Activated CD8-positive, alpha-beta T cell treated with anti-CD3 and anti-CD28 coated beads, Interleukin-2, amount 10 ng/mL, durations not matched to agents 7 days and 5 days (primary cell): ENCODE results near the gene MILR1. TPM values are rescaled to one million over a fixed set of nuclear protein-coding genes. Genes with fewer than 3 reads are reported as not detected.
A peak's percentile ranks its signal among the peaks of the same experiment; 100 is the strongest.
"Not testable (repeated sequence)": the region's sequence is repeated elsewhere in the genome, so short reads cannot be mapped to it uniquely, and the experiment has no call there.

Experiments
- ATAC-seq: fragments of 150-1000 bp; cut with Tn5 transposase; one replicate; pipeline ENCODE4 v1.10.0; 2021; ENCODE audit warnings: moderate library complexity
- CTCF ChIA-PET: fragments of 350-600 bp; sonication (Branson Sonifier 250); formaldehyde crosslinking; loops from one replicate; lab custom pipeline; 2021; ENCODE audit warnings: antibody characterized with exemption; lab: Charles Lee
- POLR2A ChIA-PET: fragments of 350-600 bp; sonication (Branson Sonifier 250); formaldehyde crosslinking; loops from one replicate; lab custom pipeline; 2021; ENCODE audit warnings: antibody characterized with exemption; lab: Charles Lee
- DNase-seq: peaks from one replicate; pipeline ENCODE4 v3.0.0-alpha.2; 2020
- H3K27ac Mint-ChIP-seq: one replicate; pipeline ENCODE4 v1.8.0; 2021; ENCODE audit warnings: mild to moderate bottlenecking, mixed read lengths
- H3K27me3 Mint-ChIP-seq: one replicate; pipeline ENCODE4 v1.8.0; 2021; ENCODE audit warnings: low read depth, mixed read lengths
- H3K36me3 Mint-ChIP-seq: one replicate; pipeline ENCODE4 v1.8.0; 2021; ENCODE audit warnings: low read depth, mixed read lengths
- H3K4me1 Mint-ChIP-seq: one replicate; pipeline ENCODE4 v1.8.0; 2021; ENCODE audit warnings: low read depth, mixed read lengths
- H3K4me3 Mint-ChIP-seq: one replicate; pipeline ENCODE4 v1.8.0; 2021; ENCODE audit warnings: mild to moderate bottlenecking, mixed read lengths
- H3K9me3 Mint-ChIP-seq: one replicate; pipeline ENCODE4 v1.8.0; 2022; ENCODE audit warnings: mixed read lengths; ENCODE audit not compliant: insufficient read depth
- total RNA-seq, 2 experiments: library from RNA; stranded (reverse); gene quantifications; one replicate each; pipeline ENCODE4 v1.2.3, GENCODE V29; 2021

MILR1 gene
- total RNA-seq, 2 experiments from 2014 or later = 1.7 to 2.3 TPM

DNA sequence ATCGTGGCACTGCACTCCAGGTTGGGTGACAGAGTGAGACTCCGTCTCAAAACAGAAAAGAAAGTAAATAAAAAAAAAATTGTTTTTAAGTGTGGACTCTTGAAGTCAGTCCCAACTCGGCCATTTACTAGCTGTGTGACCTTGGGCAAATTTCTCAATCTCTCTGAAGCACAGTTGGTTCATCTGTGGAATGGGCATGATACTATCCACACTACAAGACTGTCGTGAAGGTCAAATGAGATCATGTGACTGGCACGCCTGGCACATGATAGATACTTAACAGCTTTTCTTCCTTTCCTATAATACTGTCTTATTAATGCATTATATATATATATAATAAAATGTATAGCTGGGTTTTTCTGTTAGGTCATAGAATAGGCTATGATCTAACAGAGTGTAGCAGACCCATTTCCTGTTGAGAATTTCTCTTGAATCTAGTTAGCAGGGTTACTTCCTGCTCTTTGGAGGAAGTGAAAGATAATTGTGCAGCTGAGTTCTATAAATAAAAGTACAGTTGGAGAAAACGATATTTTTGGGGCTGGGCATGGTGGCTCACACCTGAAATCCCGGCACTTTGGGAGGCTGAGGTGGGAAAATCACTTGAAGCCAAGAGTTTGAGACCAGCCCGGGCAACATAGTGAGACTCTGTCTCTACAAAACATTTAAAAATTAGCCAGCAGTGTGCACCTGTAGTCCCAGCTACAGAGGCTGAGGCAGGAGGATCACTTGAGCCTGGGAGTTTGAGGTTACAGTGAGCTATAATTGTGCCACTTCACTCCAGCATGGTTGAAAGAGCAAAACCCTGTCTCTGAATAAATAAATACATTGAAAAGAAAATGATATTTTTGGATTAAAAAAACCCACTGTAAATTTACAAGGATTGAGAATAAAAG lies 7.3 kb downstream of the MILR1 start:
- H3K27ac Mint-ChIP-seq = peak overlapping the region; percentile 93
- POLR2A ChIA-PET = interaction anchor here (1.2 to 1.4 kb wide), 2 partner anchors 13 to 49 kb away, joined by 3 to 9 read pairs; partner anchors contain the start of gene DDX5
- peaks cover 22% of the 10 kb centered on the region for H3K4me1 Mint-ChIP-seq
- ATAC-seq (peak; percentile 79), DNase-seq (no peak)
- no peaks in the 10 kb centered on the region for H3K9me3 Mint-ChIP-seq
- no peaks in the 10 kb centered on the region for H3K27me3 Mint-ChIP-seq
- H3K36me3 Mint-ChIP-seq = peaks cover 3% of the 10 kb centered on the region
- H3K4me3 Mint-ChIP-seq = no peak overlapping the region
- CTCF ChIA-PET = interaction anchor here (0.9 to 2.1 kb wide), 9 partner anchors 13 to 193 kb away, joined by 3 to 12 read pairs (median 3); partner anchors contain the start of gene CEP95

DNA sequence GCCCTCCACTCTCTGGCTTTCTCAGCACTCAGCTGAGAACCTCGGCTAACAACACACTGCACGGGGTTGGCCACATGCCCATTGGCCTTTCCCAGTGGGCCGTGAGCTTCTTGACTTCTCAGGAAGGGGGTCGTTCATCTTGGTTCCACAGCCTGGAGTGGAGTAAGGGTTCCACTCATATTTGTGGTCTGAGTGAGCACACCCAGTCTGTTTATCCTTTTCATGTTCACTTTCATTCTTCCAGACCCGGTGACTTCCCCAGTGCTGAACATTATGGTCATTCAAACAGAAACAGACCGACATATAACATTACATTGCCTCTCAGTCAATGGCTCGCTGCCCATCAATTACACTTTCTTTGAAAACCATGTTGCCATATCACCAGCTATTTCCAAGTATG lies 8.2 kb downstream of the MILR1 start:
- Mint-ChIP-seq H3K9me3 (no peaks in the 10 kb centered on the region), H3K4me3 (no peak overlapping the region), H3K4me1 (peaks cover 22% of the 10 kb centered on the region), H3K27me3 (no peaks in the 10 kb centered on the region), H3K36me3 (peaks cover 3% of the 10 kb centered on the region), H3K27ac (peak overlapping the region; percentile 60)
- DNase-seq (no peak), ATAC-seq (no peak)
- POLR2A ChIA-PET = interaction anchor here (1.2 to 1.4 kb wide), 2 partner anchors 13 to 49 kb away, joined by 3 to 9 read pairs; partner anchors contain the start of gene DDX5
- CTCF ChIA-PET = interaction anchor here (0.9 to 2.1 kb wide), 8 partner anchors 14 to 50 kb away, joined by 3 to 12 read pairs (median 4); partner anchors contain the start of gene CEP95

DNA sequence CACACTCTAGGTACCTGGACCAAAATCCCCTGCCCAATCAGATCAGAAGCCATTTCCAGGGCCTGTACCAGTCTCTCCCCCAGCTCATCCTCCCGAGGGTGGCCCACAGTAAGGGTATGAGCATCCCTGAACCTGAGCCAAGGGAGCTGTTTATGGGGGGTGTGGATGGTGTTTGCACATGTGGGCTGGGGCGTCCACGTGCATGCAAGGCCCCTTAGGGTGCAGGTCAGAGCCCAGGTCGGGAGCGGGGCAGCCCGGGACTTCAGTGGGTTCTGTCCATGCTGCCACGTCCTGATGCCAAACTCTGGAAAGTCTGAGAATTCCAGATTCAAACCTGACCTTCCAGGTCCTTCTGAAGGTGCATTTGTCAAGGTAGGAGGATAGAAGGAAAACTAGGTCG lies 9.8 kb downstream of the MILR1 start:
- H3K9me3 Mint-ChIP-seq = no peaks in the 10 kb centered on the region
- peaks cover 3% of the 10 kb centered on the region for H3K36me3 Mint-ChIP-seq
- ChIA-PET POLR2A (no interaction called here), CTCF (interaction anchor here (3.0 kb wide), 1 partner anchor 32 kb away, joined by 11 read pairs; no protein-coding TSS in a partner anchor)
- H3K4me1 Mint-ChIP-seq = peaks cover 24% of the 10 kb centered on the region
- ATAC-seq = no peak
- no peak for DNase-seq
- H3K4me3 Mint-ChIP-seq = no peak overlapping the region
- no peaks in the 10 kb centered on the region for H3K27me3 Mint-ChIP-seq
- H3K27ac Mint-ChIP-seq = no peak overlapping the region

DNA sequence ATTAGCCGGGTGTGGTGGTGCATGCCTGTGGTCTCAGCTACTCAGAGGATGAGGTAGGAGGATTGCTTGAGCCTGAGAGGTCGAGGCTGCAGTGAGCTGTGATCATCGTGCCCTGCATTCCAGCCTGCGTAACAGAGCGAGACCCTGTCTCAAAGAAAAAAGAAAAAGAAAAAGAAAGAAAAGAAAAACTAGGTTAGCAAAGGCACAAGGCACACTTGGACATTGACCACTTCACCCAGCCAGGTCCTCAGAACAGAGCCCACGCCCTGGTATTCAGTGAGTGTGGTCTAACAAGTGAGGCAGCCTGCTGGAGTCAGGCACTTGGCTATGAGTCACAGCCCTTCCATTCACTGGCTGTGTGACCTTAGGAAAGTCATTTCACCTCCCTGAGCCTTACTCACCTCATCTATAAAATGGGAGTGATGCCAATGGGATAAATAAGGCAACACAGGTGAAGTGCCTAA lies 10.4 kb downstream of the MILR1 start:
- Mint-ChIP-seq H3K27me3 (no peaks in the 10 kb centered on the region), H3K9me3 (no peaks in the 10 kb centered on the region), H3K4me1 (peaks cover 24% of the 10 kb centered on the region), H3K36me3 (peaks cover 3% of the 10 kb centered on the region), H3K27ac (no peak overlapping the region), H3K4me3 (no peak overlapping the region)
- POLR2A ChIA-PET = no interaction called here
- CTCF ChIA-PET = interaction anchor here (3.0 kb wide), 1 partner anchor 31 kb away, joined by 11 read pairs; no protein-coding TSS in a partner anchor
- DNase-seq (no peak), ATAC-seq (no peak)

DNA sequence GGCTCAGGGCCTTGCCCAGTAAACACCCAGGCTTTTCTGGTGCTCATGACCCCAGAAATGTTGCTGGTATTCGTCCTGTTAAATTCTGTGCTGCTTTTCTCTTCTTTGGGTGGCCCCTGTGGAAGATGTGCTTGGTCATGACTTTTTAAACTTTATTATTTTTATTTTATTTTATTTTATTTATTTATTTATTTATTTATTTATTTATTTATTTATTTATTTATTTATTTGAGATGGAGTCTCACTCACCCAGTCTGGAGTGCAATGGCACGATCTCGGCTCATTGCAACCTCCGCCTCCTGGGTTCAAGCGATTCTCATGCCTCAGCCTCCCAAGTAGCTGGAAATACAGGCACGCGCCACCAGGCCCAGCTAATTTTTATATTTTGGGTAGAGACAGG lies 10.9 kb downstream of the MILR1 start:
- ATAC-seq, H3K36me3 Mint-ChIP-seq, POLR2A ChIA-PET, DNase-seq, H3K9me3 Mint-ChIP-seq, H3K27me3 Mint-ChIP-seq, H3K4me3 Mint-ChIP-seq, H3K27ac Mint-ChIP-seq: not testable (repeated sequence)
- H3K4me1 Mint-ChIP-seq = peaks cover 24% of the 10 kb centered on the region
- CTCF ChIA-PET = interaction anchor here (3.0 kb wide), 1 partner anchor 31 kb away, joined by 11 read pairs; no protein-coding TSS in a partner anchor

DNA sequence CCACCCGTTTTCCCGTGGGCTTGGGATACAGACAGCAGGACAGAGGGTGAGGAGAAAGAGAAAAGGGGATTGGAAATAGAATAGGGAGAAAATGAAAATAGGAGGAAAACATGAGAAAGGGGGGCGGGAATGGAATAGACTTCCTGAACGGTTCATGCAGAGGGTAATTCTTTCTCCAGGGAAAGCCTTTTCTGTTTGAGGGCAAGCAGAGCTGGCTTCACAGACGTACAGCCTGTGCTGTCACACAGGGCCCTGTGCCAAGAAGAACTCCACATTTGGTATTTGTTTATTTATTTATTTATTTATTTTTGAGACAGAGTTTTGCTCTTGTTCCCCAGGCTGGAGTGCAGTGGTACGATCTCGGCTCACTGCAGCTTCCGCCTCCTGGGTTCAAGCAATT lies 12.0 kb downstream of the MILR1 start:
- H3K9me3 Mint-ChIP-seq = no peaks in the 10 kb centered on the region
- peaks cover 3% of the 10 kb centered on the region for H3K36me3 Mint-ChIP-seq
- ChIA-PET POLR2A (no interaction called here), CTCF (interaction anchor here (1.5 to 3.0 kb wide), 2 partner anchors 29 to 42 kb away, joined by 4 to 11 read pairs; no protein-coding TSS in a partner anchor)
- H3K27me3 Mint-ChIP-seq = peaks cover 2% of the 10 kb centered on the region
- H3K27ac Mint-ChIP-seq = no peak overlapping the region
- ATAC-seq (no peak), DNase-seq (no peak)
- H3K4me3 Mint-ChIP-seq = no peak overlapping the region
- peaks cover 18% of the 10 kb centered on the region for H3K4me1 Mint-ChIP-seq

DNA sequence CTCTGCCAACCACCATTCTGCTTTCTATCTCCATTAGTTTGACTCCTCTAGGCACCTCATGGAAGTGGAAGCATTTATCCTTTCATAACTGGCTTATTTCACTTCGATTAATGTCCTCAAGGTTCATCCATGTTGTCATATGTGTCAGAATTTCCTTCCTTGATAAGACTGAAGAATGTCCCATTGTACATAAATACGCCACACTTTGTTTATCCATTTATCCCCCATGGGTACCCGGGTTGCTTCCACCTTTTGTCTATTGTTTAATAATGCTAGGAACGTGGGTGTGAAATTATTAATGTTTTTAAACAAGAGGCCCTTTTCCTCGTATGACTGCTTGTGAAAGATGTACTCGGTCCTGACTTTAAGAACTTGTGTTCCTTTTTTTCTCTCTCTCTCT lies 12.9 kb downstream of the MILR1 start:
- no peaks in the 10 kb centered on the region for H3K9me3 Mint-ChIP-seq
- ATAC-seq (no peak), DNase-seq (no peak)
- H3K4me1 Mint-ChIP-seq = peaks cover 9% of the 10 kb centered on the region
- no peaks in the 10 kb centered on the region for H3K36me3 Mint-ChIP-seq
- CTCF ChIA-PET = interaction anchor here (1.5 to 3.0 kb wide), 2 partner anchors 29 to 42 kb away, joined by 4 to 11 read pairs; no protein-coding TSS in a partner anchor
- H3K4me3 Mint-ChIP-seq = no peak overlapping the region
- H3K27me3 Mint-ChIP-seq = peaks cover 9% of the 10 kb centered on the region
- POLR2A ChIA-PET = no interaction called here
- H3K27ac Mint-ChIP-seq = no peak overlapping the region

DNA sequence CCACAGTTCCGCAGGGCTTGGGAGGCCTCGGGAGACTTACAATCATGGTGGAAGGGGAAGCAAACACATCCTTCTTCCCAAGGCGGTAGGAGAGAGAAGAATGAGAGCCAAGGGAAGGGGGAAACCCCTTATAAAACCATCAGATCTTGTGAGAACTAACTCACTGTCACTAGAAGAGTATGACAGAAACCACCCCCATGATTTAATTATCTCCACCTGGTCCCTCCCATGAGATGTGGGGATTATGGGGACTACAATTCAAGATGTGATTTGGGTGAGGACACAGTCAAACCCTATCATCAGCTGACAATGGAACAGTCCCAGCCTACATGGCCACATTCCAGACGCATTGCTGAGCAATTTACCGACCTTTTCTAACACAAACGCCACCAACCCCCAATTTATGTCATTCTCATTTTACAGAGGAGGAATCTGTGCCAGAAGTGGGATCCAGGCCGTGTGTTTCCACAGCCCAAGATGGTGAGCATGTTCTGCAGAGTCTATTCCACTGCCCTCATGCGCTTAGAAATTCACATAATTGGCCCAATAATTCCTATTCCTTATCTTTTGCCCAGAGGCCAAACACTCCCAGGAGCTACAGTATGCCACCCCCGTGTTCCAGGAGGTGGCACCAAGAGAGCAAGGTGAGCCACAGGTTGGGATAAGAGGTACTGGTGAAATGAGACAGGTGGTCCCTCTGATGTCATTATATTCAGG lies 17.3 kb downstream of the MILR1 start:
- Mint-ChIP-seq H3K4me3 (no peak overlapping the region), H3K27ac (no peak overlapping the region), H3K27me3 (peaks cover 11% of the 10 kb centered on the region), H3K4me1 (peaks cover 2% of the 10 kb centered on the region), H3K9me3 (no peaks in the 10 kb centered on the region), H3K36me3 (no peaks in the 10 kb centered on the region)
- ATAC-seq (no peak), DNase-seq (no peak)
- CTCF ChIA-PET = interaction anchor here (0.6 to 2.0 kb wide), 4 partner anchors 25 to 47 kb away, joined by 3 to 8 read pairs (median 6); no protein-coding TSS in a partner anchor
- POLR2A ChIA-PET = no interaction called here

DNA sequence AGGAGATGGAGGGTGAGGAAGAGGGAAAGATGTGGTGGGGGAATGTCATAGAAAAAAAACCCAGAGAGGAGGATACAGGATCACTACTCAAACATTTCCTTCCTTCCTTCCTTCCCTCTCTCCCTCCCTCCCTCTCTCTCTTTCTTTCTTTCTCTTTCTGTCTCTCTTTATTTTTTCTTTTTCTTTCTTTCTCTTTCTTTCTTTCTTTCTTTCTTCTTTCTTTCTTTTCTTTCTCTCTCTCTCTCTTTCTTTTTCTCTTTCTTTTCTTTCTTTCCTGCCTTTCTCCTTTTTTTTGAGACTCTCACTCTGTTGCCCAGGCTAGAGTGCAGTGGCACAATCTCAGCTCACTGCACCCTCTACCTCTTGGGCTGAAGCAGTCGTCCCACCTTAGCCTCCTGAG lies 17.9 kb downstream of the MILR1 start:
- peaks cover 11% of the 10 kb centered on the region for H3K27me3 Mint-ChIP-seq
- not testable (repeated sequence) for ATAC-seq, H3K4me3 Mint-ChIP-seq, DNase-seq, H3K4me1 Mint-ChIP-seq, H3K36me3 Mint-ChIP-seq, H3K27ac Mint-ChIP-seq, H3K9me3 Mint-ChIP-seq
- ChIA-PET CTCF (interaction anchor here (0.6 to 2.0 kb wide), 4 partner anchors 24 to 48 kb away, joined by 3 to 8 read pairs (median 6); no protein-coding TSS in a partner anchor), POLR2A (interaction anchor here (1.3 kb wide), 1 partner anchor 40 kb away, joined by 4 read pairs; the partner anchor contains the start of gene CEP95)

DNA sequence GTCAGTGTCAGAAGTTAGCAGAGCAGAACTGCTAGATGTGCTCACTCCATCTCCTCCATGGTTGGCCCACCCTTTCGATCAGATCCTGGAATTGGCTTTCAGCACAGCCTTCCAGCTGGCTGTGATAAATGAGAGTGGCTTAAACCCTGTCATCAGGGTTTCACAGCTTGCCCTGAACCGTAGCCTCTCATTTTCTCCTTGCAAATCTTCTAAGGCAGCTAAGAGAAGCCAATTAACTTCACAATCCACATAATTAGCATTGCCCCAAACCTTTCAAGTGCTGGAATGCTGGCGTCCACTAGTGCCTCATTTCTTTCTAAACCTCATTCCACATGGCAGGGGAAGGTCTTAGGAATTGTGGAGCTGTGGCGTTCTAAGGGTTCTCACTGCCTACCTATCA lies 21.7 kb downstream of the MILR1 start:
- ChIA-PET CTCF (interaction anchor here (1.3 to 2.2 kb wide), 2 partner anchors 20 to 50 kb away, joined by 4 to 6 read pairs; no protein-coding TSS in a partner anchor), POLR2A (no interaction called here)
- Mint-ChIP-seq H3K36me3 (no peaks in the 10 kb centered on the region), H3K4me3 (no peak overlapping the region), H3K27ac (no peak overlapping the region), H3K27me3 (peaks cover 11% of the 10 kb centered on the region), H3K4me1 (no peaks in the 10 kb centered on the region), H3K9me3 (no peaks in the 10 kb centered on the region)
- ATAC-seq (no peak), DNase-seq (no peak)

DNA sequence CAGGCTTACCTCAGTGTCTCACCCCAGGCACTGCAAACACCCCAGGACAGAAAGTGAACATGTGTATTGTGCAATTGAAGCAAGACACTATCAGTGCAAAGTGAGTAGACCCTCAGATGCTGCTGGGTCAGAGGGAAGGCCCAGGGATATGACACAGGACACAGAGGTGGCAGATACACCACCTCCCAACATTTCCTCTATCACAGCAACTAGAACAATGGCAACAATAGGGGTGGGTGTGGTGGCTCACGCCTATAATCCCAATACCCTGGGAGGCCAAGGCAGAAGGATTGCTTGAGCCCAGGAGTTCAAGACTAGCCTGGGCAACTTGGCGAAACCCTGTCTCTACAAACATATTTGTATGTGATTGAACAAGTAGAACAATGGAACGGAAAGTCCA lies 22.5 kb downstream of the MILR1 start:
- no peaks in the 10 kb centered on the region for H3K36me3 Mint-ChIP-seq
- POLR2A ChIA-PET = no interaction called here
- CTCF ChIA-PET = interaction anchor here (2.2 kb wide), 1 partner anchor 51 kb away, joined by 6 read pairs; no protein-coding TSS in a partner anchor
- H3K4me1 Mint-ChIP-seq = no peaks in the 10 kb centered on the region
- no peak overlapping the region for H3K27ac Mint-ChIP-seq
- no peak for DNase-seq
- no peak overlapping the region for H3K4me3 Mint-ChIP-seq
- no peaks in the 10 kb centered on the region for H3K9me3 Mint-ChIP-seq
- ATAC-seq = no peak
- peaks cover 4% of the 10 kb centered on the region for H3K27me3 Mint-ChIP-seq
